HuH-7 (cell line): ENCODE results near the gene USH1G.

Experiments
- DNase-seq: peaks from one replicate; pipeline ENCODE4 v3.0.0; 2011; ENCODE audit warnings: low spot score

Gene USH1G

GRCh38 chr17:74954115-74954514, 31.1 kb upstream of the USH1G start:
- no peak for DNase-seq

- peak; percentile 53 for DNase-seq
Observed at GRCh38 chr17:74953134-74953687, 30.2 kb upstream of the USH1G start.

- DNase-seq: no peak
Observed at GRCh38 chr17:74952431-74953133, 29.5 kb upstream of the USH1G start.

GRCh38 chr17:74951680-74952421, 28.8 kb upstream of the USH1G start:
- no peak for DNase-seq

GRCh38 chr17:74951065-74951464, 28.0 kb upstream of the USH1G start:
- no peak for DNase-seq

GRCh38 chr17:74950207-74950606, 27.2 kb upstream of the USH1G start:
- no peak for DNase-seq

GRCh38 chr17:74949455-74950115, 26.5 kb upstream of the USH1G start:
- DNase-seq: no peak

- no peak for DNase-seq
Observed at GRCh38 chr17:74947041-74947754, 24.1 kb upstream of the USH1G start.

GRCh38 chr17:74946641-74947040, 23.6 kb upstream of the USH1G start:
- no peak for DNase-seq

GRCh38 chr17:74945543-74945942, 22.5 kb upstream of the USH1G start:
- DNase-seq: no peak

GRCh38 chr17:74943808-74944522, 20.9 kb upstream of the USH1G start:
- no peak for DNase-seq

GRCh38 chr17:74941128-74941725, 18.2 kb upstream of the USH1G start:
- no peak for DNase-seq

- DNase-seq: no peak
Observed at GRCh38 chr17:74939534-74939933, 16.5 kb upstream of the USH1G start.

GRCh38 chr17:74938194-74938950, 15.3 kb upstream of the USH1G start:
- DNase-seq: no peak

- no peak for DNase-seq
Observed at GRCh38 chr17:74937064-74938051, 14.3 kb upstream of the USH1G start.

- DNase-seq: no peak
Observed at GRCh38 chr17:74936470-74936799, 13.4 kb upstream of the USH1G start.

GRCh38 chr17:74935585-74936469, 12.8 kb upstream of the USH1G start, which contains the start of gene OTOP3:
OTOP3 (plus strand) TSS chr17:74935898; CDS start chr17:74935922, 24 bp downstream.
- no peak for DNase-seq

GRCh38 chr17:74935048-74935447, 12.0 kb upstream of the USH1G start:
- DNase-seq: no peak
